HPDE6-E6E7 (cell line): ENCODE data around the gene UGT1A9.
"Not testable (repeated sequence)": the region's sequence is repeated elsewhere in the genome, so short reads cannot be mapped to it uniquely, and the experiment has no call there.

Source experiments
- DNase-seq: peaks from one replicate; pipeline ENCODE4 v3.0.0; 2011; ENCODE audit warnings: missing footprints; ENCODE audit errors: extremely low spot score

Gene UGT1A9

DNA sequence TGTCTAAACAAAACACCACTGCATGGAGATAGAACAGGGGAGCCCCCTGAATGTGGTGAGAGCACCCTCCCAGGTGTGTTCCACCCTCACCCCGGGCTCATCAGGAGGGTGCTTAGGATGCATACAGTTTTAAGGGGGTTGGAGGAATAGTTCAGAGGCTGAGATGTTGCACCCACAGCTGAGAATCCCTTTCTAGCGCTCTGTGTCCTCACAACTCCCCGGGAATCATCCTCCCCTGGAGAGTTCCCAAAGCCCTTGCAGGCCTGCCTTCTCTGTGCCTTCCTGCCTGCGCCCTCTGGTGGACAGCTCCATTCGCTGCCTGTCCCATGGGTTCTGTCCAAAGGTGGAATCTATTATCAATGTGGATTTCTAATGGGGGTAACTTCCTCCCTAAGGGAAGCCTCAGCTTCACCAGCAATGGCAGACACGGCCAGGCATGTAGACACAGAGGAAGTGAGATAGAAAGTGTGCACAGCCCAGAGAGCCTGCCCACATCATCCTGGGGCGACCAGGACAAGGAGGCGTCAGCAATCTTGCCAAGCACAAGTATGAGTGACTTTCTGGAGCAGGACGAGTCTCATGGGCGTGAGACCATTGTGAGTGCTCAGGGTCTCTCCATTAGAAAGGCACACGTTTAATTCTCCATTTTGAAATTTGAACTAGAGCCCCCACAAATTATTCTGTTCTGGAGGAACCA lies 39.8 kb downstream of the UGT1A9 start:
- DNase-seq: peak; percentile 63

DNA sequence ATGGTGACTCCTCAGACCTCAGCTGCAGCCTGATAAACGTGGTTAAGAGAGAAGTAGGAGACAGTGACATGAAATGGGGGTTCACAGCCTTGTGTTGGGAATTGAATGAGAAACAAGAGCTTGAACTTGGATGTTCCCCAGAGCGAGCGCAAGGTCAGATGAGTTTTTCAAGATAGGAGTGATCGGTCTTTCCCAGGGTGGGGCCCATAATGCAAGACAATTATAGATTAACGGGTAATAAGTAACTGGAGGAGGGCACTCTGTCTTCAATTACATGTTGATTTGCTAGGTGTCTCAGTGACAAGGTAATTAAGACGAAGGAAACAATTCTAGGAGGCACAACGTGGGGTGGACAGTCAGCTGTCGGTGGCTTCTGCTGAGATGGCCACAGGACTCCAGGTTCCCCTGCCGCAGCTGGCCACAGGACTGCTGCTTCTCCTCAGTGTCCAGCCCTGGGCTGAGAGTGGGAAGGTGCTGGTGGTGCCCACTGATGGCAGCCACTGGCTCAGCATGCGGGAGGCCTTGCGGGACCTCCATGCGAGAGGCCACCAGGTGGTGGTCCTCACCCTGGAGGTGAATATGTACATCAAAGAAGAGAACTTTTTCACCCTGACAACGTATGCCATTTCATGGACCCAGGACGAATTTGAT lies 41.0 kb downstream of the UGT1A9 start, which contains the start of gene UGT1A5:
Gene UGT1A5 (plus strand): TSS at position 297 of the 651 bp plus-strand sequence. CDS start 85 bp downstream, at position 382.
- DNase-seq: no peak

DNA sequence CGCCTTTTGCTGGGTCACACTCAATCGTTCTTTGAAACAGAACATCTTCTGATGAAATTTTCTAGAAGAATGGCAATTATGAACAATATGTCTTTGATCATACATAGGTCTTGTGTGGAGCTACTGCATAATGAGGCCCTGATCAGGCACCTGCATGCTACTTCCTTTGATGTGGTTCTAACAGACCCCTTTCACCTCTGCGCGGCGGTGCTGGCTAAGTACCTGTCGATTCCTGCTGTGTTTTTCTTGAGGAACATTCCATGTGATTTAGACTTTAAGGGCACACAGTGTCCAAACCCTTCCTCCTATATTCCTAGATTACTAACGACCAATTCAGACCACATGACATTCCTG lies 41.5 kb downstream of the UGT1A9 start:
- DNase-seq: no peak

DNA sequence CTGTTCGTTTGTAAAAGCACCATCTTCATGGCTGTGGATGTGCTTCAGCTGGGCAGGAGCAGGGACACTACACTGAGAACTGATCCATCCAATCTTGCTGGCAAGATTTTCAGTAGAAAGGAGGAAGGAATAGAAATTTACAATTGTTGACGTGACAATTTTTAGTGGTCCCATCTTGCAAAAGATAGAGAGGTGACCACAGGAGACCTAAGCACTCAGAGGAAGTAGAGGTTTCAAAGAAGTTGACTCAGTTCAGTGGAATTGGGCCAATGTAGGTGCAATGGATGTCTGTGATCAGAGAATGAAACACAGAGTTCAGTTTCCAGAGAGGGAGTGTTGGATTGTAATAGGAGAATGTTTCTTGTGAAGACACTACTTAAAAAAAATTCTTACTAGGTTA lies 42.4 kb downstream of the UGT1A9 start:
- no peak for DNase-seq

DNA sequence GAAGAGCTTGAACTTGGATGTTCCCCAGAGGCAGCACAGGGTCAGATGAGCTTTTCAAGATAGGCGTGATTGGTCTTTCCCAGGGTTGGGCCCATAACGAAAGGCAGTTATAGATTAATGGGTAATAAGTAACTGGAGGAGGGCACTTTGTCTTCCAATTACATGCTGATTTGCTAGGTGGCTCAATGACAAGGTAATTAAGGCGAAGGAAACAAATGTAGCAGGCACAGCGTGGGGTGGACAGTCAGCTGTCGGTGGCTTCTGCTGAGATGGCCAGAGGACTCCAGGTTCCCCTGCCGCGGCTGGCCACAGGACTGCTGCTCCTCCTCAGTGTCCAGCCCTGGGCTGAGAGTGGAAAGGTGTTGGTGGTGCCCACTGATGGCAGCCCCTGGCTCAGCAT lies 46.9 kb downstream of the UGT1A9 start, which contains the start of gene UGT1A4:
Gene UGT1A4 (plus strand): TSS at position 185 of the 400 bp plus-strand sequence. CDS start 85 bp downstream, at position 270.
- no peak for DNase-seq

DNA sequence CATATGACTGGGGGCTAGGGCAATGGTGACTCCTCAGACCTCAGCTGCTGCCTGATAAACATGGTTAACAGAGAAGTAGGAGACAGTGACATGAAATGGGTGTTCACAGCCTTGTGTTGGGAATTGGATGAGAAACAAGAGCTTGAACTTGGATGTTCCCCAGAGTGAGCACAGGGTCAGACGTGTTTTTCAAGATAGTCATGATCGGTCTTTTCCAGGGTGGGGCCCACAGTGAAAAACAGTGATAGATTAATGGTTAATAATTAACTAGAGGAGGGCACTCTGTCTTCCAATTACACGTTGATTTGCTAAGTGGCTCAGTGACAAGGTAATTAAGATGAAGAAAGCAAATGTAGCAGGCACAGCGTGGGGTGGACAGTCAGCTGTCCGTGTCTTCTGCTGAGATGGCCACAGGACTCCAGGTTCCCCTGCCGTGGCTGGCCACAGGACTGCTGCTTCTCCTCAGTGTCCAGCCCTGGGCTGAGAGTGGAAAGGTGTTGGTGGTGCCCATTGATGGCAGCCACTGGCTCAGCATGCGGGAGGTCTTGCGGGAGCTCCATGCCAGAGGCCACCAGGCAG lies 57.1 kb downstream of the UGT1A9 start, which contains the start of gene UGT1A3:
Gene UGT1A3 (plus strand): TSS at position 320 of the 579 bp plus-strand sequence. CDS start 85 bp downstream, at position 405.
- DNase-seq: no peak

DNA sequence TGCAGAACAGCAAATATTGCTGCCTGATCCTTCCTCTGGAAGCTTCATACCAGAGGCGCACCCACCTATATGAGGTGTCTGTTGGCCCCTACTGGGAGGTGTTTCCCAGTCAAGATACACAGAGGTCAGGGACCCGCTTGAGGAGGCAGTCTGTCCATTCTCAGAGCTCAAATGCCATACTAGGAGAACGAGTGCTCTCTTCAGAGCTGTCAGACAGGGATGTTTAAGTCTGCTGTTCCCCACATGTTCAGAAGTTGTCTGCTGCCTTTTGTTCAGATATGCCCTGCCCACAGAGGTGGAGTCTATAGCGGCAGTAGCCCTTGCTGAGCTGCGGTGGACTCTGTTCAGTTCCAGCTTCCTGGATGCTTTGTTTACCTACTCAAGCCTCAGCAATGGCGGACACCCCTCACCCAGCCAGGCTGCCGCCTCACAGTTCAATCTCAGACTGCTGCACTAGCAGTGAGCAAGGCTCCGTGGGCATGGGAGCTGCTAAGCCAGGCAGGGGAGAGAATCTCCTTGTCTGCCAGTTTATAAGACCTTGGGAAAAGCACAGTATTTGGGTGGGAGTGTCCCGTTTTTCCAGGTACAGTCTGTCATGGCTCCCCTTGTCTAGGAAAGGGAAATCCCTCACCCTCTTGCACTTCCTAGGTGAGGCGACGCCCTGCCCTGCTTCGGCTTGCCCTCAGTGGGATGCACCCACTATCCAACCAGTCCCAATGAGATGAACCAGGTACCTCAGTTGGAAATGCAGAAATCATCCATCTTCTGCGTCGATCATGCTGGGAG lies 65.4 kb downstream of the UGT1A9 start:
- not testable (repeated sequence) for DNase-seq

DNA sequence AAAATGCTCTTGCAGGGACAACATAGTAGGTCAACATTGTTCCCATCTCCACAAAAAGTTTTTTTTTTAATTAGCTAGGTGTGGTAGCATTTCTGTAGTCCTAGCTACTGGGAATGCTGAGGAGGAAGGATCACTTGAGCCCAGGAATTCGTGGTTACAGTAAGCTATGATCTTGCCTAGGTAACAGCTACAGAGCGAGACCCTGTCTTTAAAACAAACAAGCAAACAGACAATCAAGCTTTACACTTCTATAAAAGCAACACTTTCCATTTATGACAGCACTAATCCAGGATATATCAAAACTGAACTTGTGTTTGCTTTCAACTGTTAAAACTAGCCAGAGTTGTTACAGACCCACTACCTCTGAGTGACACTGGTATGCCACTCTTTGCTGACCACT lies 69.2 kb downstream of the UGT1A9 start:
- DNase-seq: no peak

DNA sequence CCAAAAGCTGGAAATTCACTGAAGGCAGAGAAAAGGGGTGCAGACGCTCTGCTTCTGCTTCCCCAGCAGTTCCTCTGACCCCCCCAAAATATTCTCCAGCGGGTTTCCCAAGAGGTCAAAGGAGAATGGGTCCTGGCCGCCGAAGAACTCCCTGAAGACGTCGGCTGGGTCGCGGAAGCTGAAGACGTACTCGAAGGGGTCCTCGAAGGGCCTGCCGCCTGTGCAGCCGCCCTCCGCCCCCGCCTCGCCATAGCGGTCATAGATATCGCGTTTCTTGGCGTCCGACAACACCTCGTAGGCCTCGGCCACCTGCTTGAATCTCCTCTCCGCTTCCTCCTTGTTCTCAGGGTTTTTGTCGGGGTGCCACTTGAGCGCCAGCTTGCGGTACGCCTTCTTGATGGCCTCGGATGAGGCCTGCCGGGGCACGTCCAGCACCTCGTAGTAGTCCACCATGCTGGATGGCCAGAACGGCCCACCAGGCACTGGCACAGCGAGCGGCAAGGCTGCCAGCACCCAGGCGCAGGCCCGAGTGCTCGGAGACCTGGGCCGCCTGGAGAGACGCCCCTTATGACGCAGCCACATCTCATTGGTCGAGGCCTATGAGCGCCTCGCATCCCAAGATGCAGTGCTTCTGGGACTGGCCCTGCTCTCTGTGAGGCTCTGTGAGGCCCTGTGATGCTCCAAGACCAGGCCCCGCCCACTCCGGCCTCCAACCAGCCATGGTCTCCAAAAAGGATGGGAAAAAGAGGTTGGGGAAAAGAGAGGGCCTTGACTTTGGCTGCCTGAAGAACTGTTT lies 72.0 kb downstream of the UGT1A9 start:
- DNase-seq: no peak

DNA sequence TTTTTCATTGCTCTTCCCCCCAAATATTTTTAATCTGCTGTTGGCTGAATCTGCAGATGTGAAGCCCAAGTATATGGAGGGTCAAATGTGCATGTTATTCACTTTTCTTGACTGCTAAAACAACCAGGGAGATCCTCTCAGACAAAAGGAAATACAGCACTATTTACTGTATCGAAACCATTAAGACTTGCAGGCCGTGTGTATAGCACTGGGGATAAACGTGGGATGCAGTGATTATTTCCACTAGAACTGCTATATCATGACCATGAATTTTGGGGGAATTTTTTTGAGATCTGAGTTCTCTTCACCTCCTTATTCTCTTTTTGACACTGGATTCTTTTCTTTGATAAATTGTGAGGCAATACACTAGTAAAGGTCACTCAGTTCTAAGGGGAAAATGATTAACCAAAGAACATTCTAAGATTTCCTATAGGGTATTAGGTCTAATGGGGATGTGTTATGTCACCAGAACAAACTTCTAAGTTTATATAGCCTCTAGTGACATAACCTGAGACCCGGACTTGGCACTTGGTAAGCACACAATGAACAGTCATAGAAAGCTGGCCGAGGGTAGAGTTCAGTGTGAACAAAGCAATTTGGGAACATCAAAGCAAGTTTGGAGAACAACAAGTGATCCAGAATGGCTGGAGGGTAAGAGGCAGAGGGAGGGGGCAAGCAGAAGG lies 73.5 kb downstream of the UGT1A9 start:
- DNase-seq: no peak

DNA sequence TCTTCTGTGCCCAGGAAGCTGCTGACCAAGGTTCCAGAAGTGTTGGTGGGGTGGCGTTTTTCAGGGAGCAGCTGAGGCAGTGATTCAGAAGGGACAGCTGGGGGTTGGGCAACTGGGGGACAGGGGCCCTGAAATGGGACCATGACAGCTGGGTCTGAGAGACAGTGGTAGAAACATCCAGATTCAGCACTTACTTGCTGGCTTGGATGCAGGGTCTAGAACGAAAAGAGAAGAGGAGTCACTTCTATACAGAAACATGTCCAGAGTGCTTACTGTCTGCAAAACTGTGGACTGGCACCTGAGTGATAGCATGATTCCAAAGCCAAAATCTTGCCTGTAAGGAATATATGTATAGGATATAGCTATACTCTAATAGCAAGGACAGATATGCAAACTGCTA lies 74.1 kb downstream of the UGT1A9 start:
- DNase-seq: not testable (repeated sequence)

DNA sequence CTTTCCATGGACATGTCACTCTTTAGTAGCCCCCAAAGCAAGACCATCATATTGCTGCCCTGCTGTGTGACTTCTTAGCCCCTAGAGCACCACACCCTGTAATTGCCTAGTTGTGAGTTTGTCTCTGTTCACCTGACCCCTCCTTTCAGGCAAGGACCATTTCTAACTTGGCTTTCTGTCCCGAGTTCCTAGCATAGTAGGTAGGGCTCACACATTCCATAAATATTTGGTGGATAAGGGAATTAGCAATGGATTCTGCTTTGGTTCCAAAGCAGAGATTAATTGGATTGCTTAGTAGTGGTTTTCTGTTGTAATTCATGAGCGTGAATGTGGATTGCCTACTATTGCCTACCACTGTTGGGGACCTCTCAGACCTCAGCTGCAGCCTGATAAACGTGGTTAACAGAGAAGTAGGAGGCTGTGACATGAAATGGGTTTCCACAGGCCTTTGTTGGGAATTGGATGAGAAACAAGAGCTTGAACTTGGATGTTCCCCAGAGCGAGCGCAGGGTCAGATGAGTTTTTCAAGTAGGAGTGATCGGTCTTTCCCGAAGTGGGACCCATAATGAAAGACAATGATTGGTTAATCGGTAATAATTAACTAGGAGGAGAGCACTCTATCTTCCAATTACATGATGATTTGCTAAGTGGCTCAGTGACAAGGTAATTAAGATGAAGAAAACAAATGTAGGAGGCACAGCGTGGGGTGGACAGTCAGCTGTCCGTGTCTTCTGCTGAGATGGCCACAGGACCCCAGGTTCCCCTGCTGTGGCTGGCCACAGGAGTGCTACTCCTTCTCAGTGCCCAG lies 75.0 kb downstream of the UGT1A9 start:
- no peak for DNase-seq

DNA sequence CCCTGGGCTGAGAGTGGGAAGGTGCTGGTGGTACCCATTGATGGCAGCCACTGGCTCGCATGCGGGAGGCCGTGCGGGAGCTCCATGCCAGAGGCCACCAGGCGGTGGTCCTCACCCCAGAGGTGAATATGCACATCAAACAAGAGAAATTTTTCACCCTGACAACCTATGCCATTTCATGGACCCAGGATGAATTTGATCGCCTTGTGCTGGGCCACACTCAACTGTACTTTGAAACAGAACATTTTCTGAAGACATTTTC lies 75.5 kb downstream of the UGT1A9 start:
- DNase-seq: no peak

DNA sequence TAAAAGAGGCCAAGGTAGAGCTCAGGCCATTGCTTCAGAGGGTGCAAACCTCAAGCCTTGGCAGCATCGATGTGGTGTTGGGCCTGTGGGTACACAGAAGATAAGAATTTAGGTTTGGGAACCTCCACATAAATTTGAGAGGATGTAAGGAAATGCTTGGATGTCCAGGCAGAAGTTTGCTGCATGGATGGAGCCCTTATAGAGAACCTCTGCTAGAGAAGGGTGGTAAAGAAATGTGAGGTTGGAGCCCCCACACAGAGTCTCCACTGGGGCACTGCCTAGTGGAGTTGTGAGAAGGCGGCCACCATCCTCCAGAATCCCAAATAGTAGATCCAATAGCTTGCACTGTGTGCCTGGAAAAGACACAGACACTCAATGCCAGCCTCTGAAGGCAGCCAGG lies 79.0 kb downstream of the UGT1A9 start:
- not testable (repeated sequence) for DNase-seq

DNA sequence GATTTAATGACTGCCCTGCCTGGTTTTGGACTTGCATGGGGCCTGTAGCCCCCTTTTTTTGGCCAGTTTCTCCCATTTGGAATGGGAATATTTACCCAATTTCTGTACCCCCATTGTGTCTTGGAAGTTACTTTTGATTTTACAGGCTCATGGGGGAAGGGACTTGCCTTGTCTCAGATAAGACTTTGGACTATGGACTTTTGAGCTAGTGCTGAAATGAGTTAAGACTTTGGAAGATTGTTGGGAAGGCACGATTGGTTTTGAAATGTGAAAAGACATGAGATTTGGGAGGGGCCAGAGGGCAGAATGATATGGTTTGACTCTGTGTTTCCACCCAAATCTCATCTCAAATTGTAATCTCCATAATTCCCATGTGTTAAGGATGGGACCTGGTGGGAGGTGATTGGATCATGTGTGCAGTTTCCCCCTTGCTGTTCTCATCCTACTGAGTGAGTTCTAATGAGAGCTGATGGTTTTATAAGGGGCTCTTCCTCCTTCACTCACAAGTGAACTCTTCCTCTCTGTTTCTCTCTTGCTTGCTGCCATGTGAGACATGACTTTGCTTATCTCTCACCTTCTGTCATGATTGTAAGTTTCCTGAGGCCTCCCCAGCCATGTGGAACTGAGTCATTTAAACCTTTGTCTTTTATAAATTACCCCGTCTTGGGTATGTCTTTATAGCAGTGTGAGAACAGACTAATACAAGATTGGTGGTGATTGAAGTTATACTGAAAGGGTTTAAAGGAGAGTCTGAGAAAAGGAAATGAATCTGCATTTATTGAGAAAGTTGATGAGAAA lies 79.7 kb downstream of the UGT1A9 start:
- not testable (repeated sequence) for DNase-seq

DNA sequence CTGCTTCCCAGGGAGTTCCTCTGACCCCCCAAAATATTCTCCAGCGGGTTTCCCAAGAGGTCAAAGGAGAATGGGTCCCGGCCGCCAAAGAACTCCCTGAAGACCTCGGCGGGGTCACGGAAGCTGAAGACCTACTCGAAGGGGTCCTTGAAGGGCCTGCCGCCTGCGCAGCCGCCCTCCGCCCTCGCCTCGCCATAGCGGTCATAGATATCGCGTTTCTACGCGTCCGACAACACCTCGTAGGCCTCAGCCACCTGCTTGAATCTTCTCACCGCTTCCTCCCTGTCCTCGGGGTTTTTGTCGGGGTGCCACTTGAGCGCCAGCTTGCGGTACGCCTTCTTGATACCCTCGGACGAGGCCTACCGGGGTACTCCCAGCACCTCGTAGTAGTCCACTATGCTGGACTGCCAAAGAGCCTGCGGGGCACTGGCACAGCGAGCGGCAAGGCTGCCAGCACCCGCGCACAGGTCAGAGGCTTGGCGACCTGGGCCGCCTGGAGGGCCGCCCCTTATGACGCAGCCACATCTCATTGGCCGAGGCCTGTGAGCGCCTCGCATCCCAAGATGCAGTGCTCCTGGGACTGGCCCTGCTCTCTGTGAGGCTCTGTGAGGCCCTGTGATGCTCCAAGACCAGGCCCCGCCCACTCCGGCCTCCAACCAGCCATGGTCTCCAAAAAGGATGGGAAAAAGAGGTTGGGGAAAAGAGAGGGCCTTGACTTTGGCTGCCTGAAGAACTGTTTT lies 83.3 kb downstream of the UGT1A9 start:
- DNase-seq: no peak

DNA sequence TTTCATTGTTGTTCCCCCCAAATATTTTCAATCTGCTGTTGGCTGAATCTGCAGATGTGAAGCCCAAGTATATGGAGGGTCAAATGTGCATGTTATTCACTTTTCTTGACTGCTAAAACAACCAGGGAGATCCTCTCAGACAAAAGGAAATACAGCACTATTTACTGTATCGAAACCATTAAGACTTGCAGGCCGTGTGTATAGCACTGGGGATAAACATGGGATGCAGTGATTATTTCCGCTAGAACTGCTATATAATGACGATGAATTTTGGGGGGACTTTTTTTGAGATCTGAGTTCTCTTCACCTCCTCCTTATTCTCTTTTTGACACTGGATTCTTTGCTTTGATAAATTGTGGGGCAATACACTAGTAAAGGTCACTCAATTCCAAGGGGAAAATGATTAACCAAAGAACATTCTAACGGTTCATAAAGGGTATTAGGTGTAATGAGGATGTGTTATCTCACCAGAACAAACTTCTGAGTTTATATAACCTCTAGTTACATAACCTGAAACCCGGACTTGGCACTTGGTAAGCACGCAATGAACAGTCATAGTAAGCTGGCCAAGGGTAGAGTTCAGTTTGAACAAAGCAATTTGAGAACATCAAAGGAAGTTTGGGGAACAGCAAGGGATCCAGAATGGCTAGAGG lies 84.9 kb downstream of the UGT1A9 start:
- no peak for DNase-seq

DNA sequence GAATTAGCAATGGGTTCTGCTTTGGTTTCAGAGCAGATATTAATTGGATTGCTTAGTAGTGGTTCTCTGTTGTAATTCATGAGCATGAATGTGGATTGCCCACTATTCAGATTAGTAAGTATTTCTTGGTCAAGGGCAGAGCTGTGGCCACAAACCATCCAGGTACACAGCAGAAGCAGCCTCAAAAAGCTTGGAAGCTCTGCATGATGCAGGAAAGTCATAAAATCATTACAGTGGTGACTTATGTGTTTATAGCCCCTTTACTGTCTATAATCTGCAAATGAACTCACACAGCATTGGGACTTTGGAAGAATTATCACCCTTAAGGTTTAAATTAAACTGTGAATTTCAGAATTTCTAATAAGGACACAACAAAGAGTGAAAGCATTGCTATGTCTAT lies 86.4 kb downstream of the UGT1A9 start:
- DNase-seq: no peak
